Right lobe of liver (tissue), 4 donors: Measurements from ENCODE around the gene BEST1.

ENCODE experiments used
- POLR2A ChIP-seq: fragments of 450-650 bp; IDR thresholded peaks from one replicate; pipeline ENCODE4 v1.6.1; 2017; ENCODE audit warnings: antibody characterized with exemption, mild to moderate bottlenecking
- TF ChIP-seq, protein P1 (sequence below), 4 donors: fragments of 200-600 bp in 3 of 4; fragments of 450-650 bp in 1 of 4; IDR thresholded peaks; one replicate each; pipeline versions ENCODE4 v1.5.1 to v1.8.0; 2016 to 2022; ENCODE audit warnings: antibody characterized with exemption in 4 of 4, mild to moderate bottlenecking in 2 of 4
- donor health status: DM: no; HTN: no; CAD: no.
- donor health status: DM: no; HTN: no; CAD: no.
- donor health status: DM: no; HTN: yes; CAD: no.

DNA sequence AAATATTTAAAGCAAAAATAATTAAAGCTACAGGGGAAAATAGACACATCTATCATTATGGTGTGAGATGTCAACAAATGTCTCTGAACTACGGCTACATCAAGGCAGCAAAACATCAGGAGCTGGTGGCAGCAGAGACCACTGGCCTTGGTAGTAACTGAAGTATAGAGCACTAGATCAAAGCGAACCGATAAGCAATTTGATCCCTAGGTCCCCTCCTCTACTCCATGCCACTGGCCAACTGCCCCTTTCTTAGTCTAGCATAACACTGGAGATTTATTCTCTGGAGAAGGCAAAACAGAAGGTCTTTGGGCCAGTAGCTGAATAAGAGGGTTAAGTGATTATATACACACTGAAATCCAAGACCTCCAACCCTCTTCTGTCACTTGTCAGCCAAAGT lies 19.2 kb upstream of the BEST1 start:
- TF ChIP-seq, protein P1, sequence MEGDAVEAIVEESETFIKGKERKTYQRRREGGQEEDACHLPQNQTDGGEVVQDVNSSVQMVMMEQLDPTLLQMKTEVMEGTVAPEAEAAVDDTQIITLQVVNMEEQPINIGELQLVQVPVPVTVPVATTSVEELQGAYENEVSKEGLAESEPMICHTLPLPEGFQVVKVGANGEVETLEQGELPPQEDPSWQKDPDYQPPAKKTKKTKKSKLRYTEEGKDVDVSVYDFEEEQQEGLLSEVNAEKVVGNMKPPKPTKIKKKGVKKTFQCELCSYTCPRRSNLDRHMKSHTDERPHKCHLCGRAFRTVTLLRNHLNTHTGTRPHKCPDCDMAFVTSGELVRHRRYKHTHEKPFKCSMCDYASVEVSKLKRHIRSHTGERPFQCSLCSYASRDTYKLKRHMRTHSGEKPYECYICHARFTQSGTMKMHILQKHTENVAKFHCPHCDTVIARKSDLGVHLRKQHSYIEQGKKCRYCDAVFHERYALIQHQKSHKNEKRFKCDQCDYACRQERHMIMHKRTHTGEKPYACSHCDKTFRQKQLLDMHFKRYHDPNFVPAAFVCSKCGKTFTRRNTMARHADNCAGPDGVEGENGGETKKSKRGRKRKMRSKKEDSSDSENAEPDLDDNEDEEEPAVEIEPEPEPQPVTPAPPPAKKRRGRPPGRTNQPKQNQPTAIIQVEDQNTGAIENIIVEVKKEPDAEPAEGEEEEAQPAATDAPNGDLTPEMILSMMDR (IDR thresholded peaks at IDR 0.05): no peak
- no peak for TF ChIP-seq POLR2A
